Measurements from ENCODE around the gene PPP1R12A.

The PPP1R12A gene

GRCh38 chr12:79934281-79935020, 446 bp downstream of the PPP1R12A start:
- peak; percentile 67 to 69 for DNase-seq

GRCh38 chr12:79933532-79934264, 1.2 kb downstream of the PPP1R12A start:
- DNase-seq: peak; percentile 25 to 36

GRCh38 chr12:79933043-79933442, 1.9 kb downstream of the PPP1R12A start:
- DNase-seq: no peak

- DNase-seq: no peak
These were observed 2.5 kb downstream of the PPP1R12A start for GRCh38 chr12:79932357-79932756.

GRCh38 chr12:79929065-79929464, 5.8 kb downstream of the PPP1R12A start:
- DNase-seq: no peak

GRCh38 chr12:79927772-79928474, 7.0 kb downstream of the PPP1R12A start:
- DNase-seq: peak; percentile 41 to 51

- DNase-seq: no peak
These were observed 7.9 kb downstream of the PPP1R12A start for GRCh38 chr12:79926951-79927350.

- no peak for DNase-seq
These were observed 9.4 kb downstream of the PPP1R12A start for GRCh38 chr12:79925492-79925891.

GRCh38 chr12:79921786-79922185, 13.1 kb downstream of the PPP1R12A start:
- DNase-seq: no peak

GRCh38 chr12:79920421-79921238, 14.3 kb downstream of the PPP1R12A start:
- DNase-seq: no peak

GRCh38 chr12:79919762-79920161, 15.1 kb downstream of the PPP1R12A start:
- no peak for DNase-seq

GRCh38 chr12:79916826-79917225, 18.1 kb downstream of the PPP1R12A start:
- DNase-seq: no peak

GRCh38 chr12:79911889-79912656, 22.8 kb downstream of the PPP1R12A start:
- DNase-seq: no peak

- no peak for DNase-seq
These were observed 26.5 kb downstream of the PPP1R12A start for GRCh38 chr12:79908366-79908765.

GRCh38 chr12:79901506-79901905, 33.4 kb downstream of the PPP1R12A start:
- DNase-seq: no peak

GRCh38 chr12:79900951-79901350, 33.9 kb downstream of the PPP1R12A start:
- no peak for DNase-seq

GRCh38 chr12:79900199-79900598, 34.7 kb downstream of the PPP1R12A start:
- DNase-seq: no peak

GRCh38 chr12:79897617-79898016, 37.3 kb downstream of the PPP1R12A start:
- no peak for DNase-seq

GRCh38 chr12:79895804-79896203, 39.1 kb downstream of the PPP1R12A start:
- no peak for DNase-seq

GRCh38 chr12:79895071-79895470, 39.8 kb downstream of the PPP1R12A start:
- DNase-seq: no peak

- DNase-seq: no peak
These were observed 43.3 kb downstream of the PPP1R12A start for GRCh38 chr12:79891506-79892162.
